Activated B cell treated with CpG ODN at 0.5 μM for 24 hours (primary cell): ENCODE results near the gene CCL7. TPM values are rescaled to one million over a fixed set of nuclear protein-coding genes. Genes with fewer than 3 reads are reported as not detected.

ENCODE experiments used
- ATAC-seq: fragments of 200-7000 bp; cut with Tn5 transposase; one replicate; pipeline ENCODE4 v1.10.0; 2021; ENCODE audit warnings: low read depth, mild to moderate bottlenecking, moderate library complexity
- CTCF ChIA-PET: fragments of 350-600 bp; sonication (Branson Sonifier 250); formaldehyde crosslinking; loops from one replicate; lab custom pipeline; 2021; ENCODE audit warnings: antibody characterized with exemption; lab: Charles Lee
- POLR2A ChIA-PET: fragments of 350-600 bp; sonication (Branson Sonifier 250); formaldehyde crosslinking; loops from one replicate; lab custom pipeline; 2021; ENCODE audit warnings: antibody characterized with exemption; lab: Charles Lee
- DNase-seq: peaks from one replicate; pipeline ENCODE4 v3.0.0; 2022
- H3K27ac Mint-ChIP-seq: one replicate; pipeline ENCODE4 v1.8.0; 2020; ENCODE audit warnings: mixed read lengths
- H3K27me3 Mint-ChIP-seq: one replicate; pipeline ENCODE4 v1.8.0; 2021; ENCODE audit warnings: mixed read lengths
- H3K36me3 Mint-ChIP-seq: one replicate; pipeline ENCODE4 v1.8.0; 2021; ENCODE audit warnings: low read depth, mixed read lengths
- H3K4me1 Mint-ChIP-seq: one replicate; pipeline ENCODE4 v1.8.0; 2021; ENCODE audit warnings: mixed read lengths
- H3K4me3 Mint-ChIP-seq: one replicate; pipeline ENCODE4 v1.8.0; 2020; ENCODE audit warnings: mild to moderate bottlenecking, mixed read lengths
- H3K9me3 Mint-ChIP-seq: one replicate; pipeline ENCODE4 v1.8.0; 2020; ENCODE audit warnings: mixed read lengths
- intact Hi-C: fragments of 100-400 bp; cut with micrococcal nuclease; formaldehyde crosslinking; loops from one replicate; pipeline ENCODE4 v1.15.1; 2024
- total RNA-seq: library from RNA; stranded (reverse); gene quantifications from 2 replicates; pipeline ENCODE4 v1.2.3, GENCODE V29; 2022
- TF ChIP-seq, protein P1 (sequence below): fragments of 200-600 bp; IDR thresholded peaks from one replicate; pipeline ENCODE4 v1.8.0; 2022; ENCODE audit warnings: antibody characterized with exemption, mild to moderate bottlenecking

CCL7 gene
- total RNA-seq, 1 donor from 2014 or later: not detected

DNA sequence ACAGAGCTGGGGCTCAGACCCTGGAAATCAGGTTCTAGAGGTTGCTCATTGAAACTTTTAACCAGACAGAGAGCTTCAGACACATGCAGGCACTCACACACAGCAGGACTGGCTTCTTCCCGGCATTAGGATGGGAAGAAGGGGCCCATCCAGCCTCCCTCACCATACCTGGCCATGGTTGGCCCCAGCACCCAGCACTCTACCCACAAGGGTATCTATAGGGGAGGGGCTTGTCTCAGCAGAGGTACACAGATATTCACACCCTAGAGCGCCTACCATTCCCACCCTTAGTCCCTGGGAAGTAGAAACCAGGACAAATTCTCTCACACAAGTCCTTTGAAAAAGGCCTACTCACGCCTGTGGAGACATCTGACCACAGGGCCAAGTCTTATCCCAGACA is 35.4 kb upstream of the CCL7 start:
- Mint-ChIP-seq H3K9me3 (peaks cover 6% of the 10 kb centered on the region), H3K27me3 (peaks cover 16% of the 10 kb centered on the region), H3K4me1 (peaks cover 17% of the 10 kb centered on the region), H3K27ac (no peak overlapping the region), H3K4me3 (no peak overlapping the region), H3K36me3 (no peaks in the 10 kb centered on the region)
- intact Hi-C loops: no loop called here
- ChIA-PET POLR2A (no interaction called here), CTCF (no interaction called here)
- TF ChIP-seq, protein P1, sequence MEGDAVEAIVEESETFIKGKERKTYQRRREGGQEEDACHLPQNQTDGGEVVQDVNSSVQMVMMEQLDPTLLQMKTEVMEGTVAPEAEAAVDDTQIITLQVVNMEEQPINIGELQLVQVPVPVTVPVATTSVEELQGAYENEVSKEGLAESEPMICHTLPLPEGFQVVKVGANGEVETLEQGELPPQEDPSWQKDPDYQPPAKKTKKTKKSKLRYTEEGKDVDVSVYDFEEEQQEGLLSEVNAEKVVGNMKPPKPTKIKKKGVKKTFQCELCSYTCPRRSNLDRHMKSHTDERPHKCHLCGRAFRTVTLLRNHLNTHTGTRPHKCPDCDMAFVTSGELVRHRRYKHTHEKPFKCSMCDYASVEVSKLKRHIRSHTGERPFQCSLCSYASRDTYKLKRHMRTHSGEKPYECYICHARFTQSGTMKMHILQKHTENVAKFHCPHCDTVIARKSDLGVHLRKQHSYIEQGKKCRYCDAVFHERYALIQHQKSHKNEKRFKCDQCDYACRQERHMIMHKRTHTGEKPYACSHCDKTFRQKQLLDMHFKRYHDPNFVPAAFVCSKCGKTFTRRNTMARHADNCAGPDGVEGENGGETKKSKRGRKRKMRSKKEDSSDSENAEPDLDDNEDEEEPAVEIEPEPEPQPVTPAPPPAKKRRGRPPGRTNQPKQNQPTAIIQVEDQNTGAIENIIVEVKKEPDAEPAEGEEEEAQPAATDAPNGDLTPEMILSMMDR: no peak
- ATAC-seq (no peak), DNase-seq (no peak)

DNA sequence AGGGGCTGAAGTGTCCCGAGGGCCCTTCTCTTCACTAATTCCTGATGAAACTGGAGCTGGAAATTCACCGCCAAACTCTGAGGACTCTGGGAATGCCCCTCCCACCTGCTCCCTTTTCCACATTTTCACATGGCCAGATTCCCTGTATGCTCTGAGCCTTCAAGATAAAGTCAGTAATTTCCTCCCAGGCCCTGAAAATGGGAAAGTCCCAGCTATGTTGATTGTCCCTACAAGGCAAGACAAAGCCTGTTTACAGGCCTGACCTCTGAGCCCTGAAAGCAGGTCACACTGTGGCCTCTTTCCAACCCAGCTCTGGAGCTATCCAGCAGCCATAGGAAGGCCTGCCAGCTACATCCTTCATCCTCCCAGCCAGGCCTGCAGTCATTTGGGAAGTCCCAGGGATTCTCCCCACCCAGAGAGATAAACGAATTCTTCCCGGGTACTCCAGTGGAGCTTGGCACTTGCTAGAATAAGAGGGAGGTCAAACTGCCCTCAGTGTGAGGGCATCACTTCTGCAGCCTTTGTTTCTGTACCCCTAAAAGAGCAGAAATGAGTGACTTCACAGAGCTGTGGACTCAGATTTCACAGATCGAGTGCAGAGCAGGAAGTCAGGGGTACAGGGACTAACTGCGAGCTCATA is 34.5 kb upstream of the CCL7 start:
- H3K27ac Mint-ChIP-seq: no peak overlapping the region
- peaks cover 18% of the 10 kb centered on the region for H3K4me1 Mint-ChIP-seq
- peaks cover 3% of the 10 kb centered on the region for H3K9me3 Mint-ChIP-seq

DNA sequence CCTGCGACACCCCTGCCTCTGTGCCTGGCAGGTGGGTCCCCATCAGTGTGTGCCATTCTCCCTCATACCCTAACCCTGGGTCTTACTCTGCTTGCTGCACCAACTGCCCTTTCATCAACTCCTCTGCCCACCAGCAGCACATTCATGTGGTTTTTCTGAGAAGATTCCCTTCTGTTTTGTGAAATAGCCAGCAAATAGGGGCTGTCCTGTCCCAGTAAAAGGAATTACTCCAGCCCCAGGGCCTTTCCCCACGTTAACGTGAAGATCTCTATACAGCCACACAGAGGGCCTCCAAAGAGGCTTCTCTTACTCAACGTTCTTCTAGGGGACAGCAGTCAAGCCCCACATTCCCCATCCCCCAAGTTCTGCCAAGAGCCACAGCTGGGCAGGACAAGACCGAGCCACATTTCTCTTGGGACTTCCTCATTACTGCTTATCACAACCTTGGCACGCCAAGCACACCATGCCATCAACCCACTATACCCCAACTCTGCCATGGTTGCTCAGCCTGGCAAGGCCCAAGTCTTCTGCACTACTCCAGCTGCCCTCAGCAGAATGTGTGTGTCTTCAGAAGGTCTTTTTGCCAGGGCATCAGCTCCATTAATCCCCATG is 33.6 kb upstream of the CCL7 start:
- POLR2A ChIA-PET: no interaction called here
- CTCF ChIA-PET: no interaction called here
- DNase-seq (no peak), ATAC-seq (no peak)
- peaks cover 19% of the 10 kb centered on the region for H3K4me1 Mint-ChIP-seq
- H3K4me3 Mint-ChIP-seq: no peak overlapping the region
- TF ChIP-seq, protein P1: no peak
- intact Hi-C loops: no loop called here
- H3K9me3 Mint-ChIP-seq: no peaks in the 10 kb centered on the region
- no peaks in the 10 kb centered on the region for H3K36me3 Mint-ChIP-seq
- peaks cover 7% of the 10 kb centered on the region for H3K27me3 Mint-ChIP-seq
- no peak overlapping the region for H3K27ac Mint-ChIP-seq

More for the DNA sequence above, 34.5 kb upstream of the CCL7 start:
- Mint-ChIP-seq H3K27me3 (peaks cover 16% of the 10 kb centered on the region), H3K36me3 (no peaks in the 10 kb centered on the region), H3K4me3 (no peak overlapping the region)
- intact Hi-C loops: no loop called here
- DNase-seq (no peak), ATAC-seq (no peak)
- TF ChIP-seq, protein P1: no peak
- ChIA-PET CTCF (no interaction called here), POLR2A (no interaction called here)

DNA sequence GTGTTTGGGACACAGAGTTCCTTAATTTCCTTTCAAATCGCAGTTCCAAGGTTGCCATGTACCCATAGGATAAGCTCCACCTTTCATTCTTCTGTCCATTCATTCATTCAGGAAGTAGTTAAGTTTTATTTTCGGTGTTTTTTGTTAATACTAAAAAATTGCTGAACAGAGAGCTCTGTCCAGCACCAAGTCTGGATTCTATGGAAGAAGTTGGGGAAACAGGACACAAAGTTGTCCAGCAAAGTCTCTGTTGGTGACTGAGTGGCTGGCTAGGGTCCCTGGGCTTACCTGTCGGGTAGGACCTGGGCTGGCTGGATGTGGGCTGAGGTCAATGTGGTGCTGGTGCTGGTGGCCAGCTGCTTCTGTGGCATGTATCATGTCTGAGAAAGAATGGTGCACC is 32.6 kb upstream of the CCL7 start:
- Mint-ChIP-seq H3K27me3 (peaks cover 5% of the 10 kb centered on the region), H3K4me3 (no peak overlapping the region), H3K27ac (no peak overlapping the region), H3K9me3 (no peaks in the 10 kb centered on the region), H3K36me3 (no peaks in the 10 kb centered on the region), H3K4me1 (peaks cover 19% of the 10 kb centered on the region)
- CTCF ChIA-PET: no interaction called here
- POLR2A ChIA-PET: no interaction called here
- TF ChIP-seq, protein P1: no peak
- intact Hi-C loops: no loop called here
- ATAC-seq (no peak), DNase-seq (no peak)

DNA sequence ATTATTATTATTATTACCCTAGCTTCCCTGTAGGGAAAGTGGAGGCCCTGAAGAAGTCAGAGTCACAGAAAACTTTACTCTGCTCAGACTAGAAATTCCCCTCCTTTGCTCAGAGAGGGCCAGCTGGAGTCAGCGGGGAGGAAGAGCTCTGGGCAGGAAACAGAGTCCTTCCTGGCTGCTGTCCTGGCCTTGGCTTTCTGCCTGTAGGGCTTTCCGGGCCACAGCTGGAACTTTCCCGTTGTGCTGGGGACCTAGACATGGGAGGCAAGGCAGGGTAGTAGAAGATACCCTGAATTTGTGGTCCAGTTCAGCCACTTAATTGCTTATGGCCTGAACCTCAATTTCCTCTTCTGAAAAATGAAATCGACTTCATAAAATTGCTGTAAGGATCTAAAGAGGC is 29.0 kb upstream of the CCL7 start:
- ChIA-PET POLR2A (no interaction called here), CTCF (no interaction called here)
- Mint-ChIP-seq H3K4me3 (no peak overlapping the region), H3K4me1 (peaks cover 8% of the 10 kb centered on the region), H3K27ac (no peak overlapping the region), H3K9me3 (no peaks in the 10 kb centered on the region), H3K36me3 (no peaks in the 10 kb centered on the region), H3K27me3 (no peaks in the 10 kb centered on the region)
- intact Hi-C loops: no loop called here
- TF ChIP-seq, protein P1: no peak
- no peak for ATAC-seq
- no peak for DNase-seq
